ENCODE results near the gene ITGB2.

Gene ITGB2

DNA sequence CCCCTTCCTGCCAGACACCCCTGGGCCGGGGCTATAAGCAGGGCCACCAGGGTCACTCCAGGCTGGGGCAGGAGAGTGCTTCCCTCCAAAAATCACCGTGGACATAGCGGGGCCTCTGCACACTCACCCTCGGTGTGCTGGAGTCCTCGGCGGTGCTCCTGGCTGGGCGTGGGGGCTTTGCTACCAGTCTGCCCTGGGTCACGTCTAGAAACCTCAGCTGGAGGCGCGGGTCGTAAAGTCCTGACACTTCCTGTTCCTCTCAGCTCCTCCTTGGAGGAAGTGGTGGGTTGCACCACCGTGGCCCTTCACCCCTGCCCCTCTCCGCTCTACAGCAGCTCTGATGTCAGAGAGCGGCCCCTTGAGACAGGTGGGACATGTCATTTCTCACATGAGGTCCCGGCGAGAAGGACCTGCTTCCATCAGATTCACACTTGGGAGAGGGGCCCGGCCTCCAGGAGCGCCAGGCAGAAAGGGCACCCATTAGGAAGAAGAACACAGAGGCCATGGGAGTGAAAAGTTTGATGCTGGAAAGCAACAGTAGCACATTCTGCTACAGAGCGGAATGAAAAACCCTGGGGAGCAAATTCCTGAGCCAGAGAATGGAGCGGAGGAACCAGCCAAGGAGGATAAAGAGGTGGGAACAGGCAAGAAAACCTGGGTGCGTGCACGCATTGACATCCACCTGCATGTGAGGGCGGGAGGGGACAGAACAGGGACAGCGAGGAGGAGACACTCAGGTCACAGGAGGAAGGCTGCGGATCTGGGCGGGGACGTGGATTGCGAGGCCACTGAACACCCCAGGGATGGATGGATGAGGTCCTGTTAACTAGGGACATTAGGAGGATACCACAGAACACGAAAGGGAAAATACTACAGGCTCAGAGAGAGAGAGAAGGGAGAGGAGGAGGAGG lies at the start of gene ITGB2:
ITGB2 (minus strand) TSS at position 206 of the 911 bp plus-strand sequence. CDS start 10,117 bp downstream, outside the sequence.
- DNase-seq (ENCODE audit: extremely low read depth in 1 of 2, low read depth in 1 of 2) = no peak

DNA sequence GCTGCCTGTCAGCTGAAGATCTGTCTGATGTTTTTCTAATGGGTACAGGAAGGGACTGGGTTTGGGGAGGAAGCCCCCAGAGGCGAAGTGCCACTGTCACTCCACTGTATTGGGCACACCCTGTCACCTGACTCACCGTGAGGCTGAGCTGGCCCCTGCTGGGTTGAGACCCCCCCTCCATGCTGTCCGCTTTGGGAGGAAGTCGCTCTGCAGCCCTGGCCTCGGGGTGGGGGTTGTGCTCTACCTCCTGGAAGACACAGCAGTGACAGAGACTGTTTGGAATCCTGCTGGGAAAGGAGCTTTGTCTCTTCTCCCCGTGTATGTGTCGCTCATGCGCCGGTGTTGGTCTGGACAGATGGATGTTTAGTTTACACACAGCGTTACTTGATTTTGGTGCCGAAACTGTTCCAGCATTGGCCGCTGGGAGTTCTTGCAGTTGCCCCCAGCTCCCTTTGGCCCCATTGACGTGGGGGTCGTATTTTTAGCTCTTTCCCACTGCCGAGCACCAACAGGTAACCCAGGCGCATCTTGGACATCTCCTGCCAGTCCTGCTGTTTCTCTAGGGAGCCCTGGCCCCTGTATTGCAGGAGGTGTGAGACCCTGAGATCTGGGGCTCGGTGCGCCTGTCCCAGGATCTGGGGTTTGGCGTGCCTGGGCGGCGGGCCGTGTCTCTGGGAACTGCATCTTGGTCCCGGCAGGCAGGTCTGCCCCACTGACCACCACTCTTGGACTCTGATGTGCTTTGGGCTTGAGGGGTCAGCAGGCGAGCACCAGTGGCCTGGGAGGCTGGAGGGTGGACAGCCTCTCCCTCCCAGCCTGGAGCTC lies 49.4 kb upstream of the ITGB2 start:
- DNase-seq (ENCODE audit: extremely low read depth in 1 of 2, low read depth in 1 of 2) = no peak

DNA sequence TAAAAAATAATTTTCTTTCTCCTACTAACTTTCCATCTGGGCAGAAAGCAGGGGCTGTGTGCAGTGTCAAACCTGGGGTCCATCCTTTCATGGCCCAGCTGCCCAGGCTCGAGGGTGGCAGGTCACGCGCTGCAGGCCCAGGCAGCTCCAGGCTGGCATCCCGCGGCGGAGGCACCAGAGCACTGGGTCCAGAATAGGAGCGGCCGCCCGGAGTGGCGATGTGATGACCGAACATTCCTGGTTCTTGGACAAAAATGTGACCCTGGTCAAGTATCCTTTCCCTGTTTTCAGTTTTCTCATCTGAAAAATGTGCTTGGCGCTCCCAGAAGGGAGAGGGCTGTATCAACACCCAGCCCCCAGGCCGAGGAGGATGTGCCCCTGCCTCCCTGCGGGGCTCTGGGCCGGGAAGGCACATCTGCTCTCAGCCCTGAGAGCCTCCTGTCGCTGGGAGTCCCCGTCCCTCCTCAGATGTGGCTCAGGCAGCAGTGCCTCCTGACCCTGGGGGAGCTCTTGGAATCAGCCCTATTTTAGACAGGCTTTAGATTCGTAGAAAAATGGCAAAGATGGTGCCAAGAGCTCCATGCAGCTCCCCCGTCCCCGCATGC lies 48.5 kb upstream of the ITGB2 start:
- no peak for DNase-seq (ENCODE audit: extremely low read depth in 1 of 2, low read depth in 1 of 2)

DNA sequence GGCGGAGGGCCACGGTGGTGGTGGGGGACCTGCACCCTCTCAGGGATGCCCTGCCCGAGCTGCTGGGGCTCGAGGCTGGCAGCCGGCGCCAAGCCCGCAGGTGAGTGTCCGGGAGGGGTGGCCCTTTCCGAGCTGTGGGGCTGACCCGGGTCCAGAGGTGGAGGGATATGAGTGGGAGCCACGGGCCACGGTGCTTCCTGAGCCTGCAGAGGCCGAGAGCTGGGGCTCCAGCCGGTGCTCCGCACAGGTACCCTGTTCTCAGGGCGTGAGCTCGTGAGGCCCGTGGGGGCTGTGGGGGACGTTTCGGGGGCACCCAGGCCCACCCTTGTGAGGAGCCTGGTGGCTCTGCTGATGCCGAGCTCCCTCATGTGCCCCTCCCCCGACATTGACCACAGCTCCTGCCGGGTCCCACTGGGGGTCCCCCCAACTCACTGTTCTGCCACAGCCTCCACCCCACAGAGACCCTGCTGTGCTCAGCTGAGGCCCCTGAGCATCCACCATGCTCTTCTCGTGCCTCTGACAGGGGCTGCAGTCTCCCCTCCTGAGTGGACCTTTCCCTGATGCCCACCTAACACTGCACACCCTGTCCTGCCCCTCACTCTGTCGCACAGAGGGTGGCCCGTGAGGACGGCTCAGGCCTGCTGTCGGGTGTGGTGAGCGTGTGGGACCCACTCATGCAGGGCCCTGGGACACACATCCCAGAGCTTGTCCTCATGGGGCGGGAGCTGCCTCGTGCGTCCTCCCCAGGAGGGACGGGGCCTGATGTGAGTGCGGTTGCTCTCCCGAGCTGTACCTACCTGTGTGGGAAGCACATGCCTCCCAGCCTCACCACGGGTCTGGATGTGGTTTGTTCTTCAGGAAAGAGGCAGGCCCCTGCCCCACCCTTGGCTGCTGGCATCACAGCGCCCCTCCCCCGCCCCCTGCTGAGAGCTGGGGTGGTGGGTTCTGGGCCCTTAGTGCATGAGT lies 46.7 kb upstream of the ITGB2 start:
- no peak for DNase-seq (ENCODE audit: extremely low read depth in 1 of 2, low read depth in 1 of 2)

DNA sequence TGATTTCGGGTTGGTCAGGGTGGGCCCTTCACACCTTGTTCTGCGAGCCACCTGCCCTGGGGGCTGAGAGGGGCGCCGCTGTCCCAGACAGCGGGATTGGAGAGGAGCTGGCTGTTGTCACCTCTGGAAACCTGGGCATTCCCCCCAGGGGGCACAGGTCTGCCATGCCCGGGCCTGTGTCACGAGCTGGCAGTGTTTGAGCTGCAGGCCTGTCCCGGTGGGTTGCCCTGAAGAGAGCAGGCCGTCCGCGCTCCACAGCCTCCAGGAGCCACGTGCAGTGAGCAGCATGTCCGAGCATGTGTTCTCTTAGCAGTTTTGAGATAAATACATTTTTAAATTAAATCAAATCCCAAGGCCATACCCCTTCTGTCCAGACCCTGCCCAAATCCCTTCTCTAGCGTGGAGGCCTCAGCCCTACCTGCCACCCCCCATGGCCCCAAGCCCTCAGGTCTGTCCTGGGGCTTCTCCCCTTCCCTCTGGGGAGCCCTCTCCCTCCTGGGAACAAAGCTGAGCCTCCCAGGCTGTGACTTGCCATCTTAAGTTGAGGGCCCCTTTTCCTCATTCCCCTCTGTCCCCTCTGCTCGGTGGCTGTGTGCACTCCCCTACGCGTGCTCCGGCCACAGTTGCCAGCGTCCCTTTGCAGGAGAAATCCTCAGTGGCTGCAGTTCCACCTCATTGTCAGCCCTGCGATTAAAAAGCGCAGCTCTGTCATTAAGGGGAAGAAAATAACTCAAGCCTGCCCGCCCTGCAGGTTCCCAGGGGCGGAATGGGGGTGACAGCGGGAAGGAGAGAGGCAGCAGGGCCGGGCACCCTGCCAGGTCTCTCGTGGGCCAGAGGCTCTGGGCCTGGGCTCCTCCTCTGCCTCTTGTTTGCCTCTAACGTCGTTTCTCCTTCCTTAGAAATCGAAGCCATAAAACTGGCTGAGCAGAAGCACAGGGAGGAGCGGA lies 45.7 kb upstream of the ITGB2 start:
- DNase-seq (ENCODE audit: extremely low read depth in 1 of 2, low read depth in 1 of 2) = no peak

DNA sequence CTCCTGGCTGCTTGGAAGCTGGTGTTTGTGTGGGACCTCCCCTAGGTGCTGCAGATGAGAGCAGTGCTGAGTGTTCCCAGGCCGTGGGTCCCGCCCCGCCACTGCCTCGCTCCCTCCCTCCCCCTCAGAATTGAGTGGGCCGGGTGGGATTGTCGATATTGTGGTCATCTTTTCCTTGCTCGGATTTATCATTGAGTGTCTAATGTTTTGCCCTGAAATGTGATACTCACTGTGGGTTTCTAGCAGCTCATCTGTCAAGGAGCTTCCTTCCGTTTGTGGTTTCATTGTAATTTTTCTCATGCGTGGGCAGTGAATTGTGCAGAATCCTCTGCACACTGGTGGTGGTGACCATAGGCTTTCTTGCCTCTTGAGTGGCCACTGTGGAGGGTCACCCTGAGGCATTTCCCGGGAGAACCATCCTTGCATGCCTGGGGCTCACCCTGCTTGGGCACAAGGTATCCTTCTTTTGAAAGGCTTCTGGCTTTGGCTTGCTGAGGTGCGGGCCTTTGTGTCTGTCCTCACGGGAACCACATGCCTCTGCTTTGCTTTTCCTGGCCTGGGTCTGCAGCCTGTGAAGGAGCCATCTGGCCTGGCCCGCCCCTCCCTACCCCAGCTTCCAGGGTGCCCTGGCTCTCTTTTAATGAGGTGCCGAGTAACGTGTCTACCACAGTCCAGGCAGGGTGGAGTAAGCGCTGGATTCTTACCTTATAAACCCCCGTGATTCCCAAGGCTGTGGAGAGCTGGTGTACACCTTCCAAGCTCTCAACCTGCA lies 44.7 kb upstream of the ITGB2 start:
- DNase-seq (ENCODE audit: extremely low read depth in 1 of 2, low read depth in 1 of 2) = no peak

DNA sequence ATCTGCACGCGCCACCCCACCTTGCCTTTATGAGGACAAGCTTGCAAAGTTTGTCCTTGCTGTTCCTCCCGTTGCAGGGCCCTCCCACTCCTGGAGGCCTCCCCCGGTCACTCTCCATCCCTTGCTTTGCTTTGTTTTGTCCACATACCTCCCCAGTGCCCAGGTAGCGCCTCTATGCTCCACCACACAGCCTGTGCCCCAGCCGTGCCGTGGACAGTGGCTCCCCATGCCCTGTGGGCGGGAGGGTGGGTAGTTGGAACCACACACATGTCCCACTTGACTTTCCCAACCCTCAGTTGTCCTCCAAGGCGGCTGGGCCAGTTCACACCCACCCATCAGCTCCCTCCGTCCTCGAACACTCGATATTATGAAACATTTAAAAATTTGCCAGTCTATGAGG lies 43.7 kb upstream of the ITGB2 start:
- DNase-seq (ENCODE audit: extremely low read depth in 1 of 2, low read depth in 1 of 2) = no peak

DNA sequence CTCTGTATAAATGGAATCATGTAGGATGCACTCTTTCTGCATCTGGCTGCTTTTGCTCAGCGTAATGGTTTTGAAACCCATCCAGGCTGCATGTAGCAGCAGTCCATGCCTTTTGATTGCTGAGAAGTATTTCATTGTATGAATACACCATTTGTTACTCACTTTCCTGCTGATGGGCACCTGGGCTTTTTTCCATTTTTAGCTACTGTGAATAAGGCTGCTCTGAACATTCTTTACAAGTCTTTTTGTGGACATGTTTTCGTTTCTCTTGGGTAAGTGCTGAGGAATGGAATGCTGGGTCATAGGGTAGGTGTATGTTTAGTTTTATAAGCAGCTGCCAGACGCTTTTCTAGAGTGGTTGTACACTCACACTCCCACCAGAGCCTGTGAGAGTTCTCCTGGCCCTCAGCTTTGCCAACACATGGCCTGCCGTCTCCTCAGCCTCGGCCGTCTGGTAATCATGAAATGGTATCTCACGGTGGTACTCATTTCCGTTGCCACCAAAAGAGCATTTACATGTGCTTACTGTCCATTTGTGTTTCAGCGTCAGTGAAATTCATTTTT lies 41.8 kb upstream of the ITGB2 start:
- no peak for DNase-seq (ENCODE audit: extremely low read depth in 1 of 2, low read depth in 1 of 2)

DNA sequence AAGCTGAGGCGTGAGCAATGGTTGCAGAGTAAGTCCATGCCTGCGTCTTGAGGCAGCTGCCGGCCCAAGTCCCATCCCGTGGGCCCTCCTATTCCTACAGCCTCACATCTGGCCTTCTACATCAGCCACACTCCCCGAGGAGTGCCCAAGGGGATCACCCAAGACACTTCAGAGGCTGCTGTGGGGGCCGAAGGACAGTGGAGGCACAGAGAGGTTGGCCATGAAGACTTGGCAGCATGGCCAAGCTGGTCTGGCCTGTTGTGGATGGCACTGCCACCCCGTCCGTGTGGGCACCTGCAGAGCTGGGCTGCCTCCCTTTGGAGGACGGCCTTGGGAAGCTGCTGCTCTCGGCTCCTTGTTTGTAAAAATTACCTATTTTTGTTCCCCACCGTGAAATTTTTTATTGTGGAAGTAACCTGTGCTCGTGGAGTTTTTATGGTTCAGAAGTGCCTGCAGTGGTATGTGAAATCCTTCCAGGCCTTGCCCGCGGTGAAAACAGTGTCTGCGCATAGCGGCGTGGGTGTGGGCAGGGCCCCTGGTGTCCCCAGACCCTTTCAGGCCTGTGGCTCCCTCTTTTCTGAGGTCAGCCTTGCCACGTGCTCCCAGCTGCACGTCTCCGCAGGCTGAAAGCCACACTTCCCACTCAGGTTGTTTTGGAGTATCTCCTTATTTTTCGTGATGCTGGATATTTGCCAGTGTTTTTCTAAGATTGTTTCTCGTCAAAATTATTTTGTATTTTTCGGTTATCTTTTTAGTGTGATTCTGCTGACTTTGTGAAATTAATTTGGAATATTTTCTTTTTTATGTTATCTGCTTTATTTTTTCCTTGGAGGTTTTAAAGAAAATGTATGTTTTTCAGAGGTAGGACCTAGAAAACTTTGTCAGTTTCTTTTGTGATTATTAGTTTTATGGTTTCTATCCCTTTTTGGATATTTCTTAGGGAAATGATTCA lies 39.7 kb upstream of the ITGB2 start:
- no peak for DNase-seq (ENCODE audit: extremely low read depth in 1 of 2, low read depth in 1 of 2)

DNA sequence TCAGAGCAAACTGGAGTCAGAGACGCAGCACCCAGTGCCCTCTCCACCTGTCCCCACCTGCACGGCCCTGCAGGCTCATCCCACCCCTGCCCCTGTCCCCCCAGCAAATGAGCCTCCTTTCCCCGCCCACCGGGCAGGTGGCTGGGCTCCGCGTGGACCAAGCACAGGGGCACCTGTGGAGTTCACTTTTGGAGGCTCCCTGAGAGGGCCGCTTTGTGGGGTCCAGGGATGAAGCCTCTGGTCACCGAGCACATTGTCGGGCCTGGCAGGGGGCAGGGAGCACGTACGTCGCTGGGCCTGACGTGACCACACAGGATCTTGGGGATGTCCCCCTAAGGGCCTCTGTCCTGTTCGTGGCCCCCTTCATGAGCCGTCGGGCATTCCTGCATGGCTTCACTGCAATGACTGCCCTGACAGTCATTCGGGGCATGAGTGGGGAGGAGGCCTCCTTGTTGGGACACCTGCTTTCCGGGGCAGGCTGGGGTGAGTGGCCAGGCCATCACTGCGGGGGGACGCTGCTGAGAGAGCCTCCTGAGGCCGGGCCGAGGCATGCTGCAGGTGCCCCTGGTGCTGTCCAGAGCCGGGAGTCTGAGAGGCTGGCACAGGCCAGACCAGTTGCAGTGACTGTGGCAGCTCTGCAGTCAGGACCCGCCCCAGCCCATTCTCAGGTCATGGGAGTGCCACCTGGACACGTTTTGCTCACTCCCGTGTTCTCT lies 38.8 kb upstream of the ITGB2 start:
- DNase-seq (ENCODE audit: extremely low read depth in 1 of 2, low read depth in 1 of 2) = no peak

DNA sequence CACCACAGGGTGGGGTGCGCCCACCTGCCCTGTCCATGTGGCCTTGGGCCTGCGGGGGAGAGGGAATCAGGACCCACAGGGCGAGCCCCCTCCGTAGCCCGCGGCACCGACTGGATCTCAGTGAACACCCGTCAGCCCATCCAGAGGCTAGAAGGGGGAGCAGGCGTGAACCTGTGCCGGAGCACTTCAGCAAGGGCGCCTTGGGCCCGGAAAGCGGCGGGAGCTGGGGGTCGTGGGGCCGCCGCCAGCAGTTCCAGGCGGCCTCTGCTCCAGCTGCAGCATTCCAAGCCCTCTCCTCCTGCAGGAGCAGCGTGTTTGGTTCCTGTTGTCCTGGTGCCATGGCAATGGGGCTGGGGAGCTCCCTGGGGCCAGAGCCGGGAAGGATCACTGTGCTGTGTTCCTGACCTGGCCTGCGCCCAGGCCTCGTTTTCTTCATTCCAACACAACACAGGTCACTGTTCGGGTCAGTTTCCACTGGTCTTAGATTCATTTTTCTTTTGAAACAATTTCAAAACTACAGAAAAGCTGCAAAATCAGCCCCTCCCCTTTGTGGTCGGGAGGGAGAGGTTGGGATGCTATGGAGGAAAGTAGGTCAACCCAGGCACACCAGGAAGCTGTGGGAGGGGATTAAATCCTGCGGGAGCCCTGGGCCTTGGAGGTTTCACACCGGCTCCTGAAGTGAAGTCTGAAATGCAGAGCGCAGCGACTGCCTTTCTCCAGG lies 37.9 kb upstream of the ITGB2 start:
- DNase-seq (ENCODE audit: extremely low read depth in 1 of 2, low read depth in 1 of 2) = no peak

DNA sequence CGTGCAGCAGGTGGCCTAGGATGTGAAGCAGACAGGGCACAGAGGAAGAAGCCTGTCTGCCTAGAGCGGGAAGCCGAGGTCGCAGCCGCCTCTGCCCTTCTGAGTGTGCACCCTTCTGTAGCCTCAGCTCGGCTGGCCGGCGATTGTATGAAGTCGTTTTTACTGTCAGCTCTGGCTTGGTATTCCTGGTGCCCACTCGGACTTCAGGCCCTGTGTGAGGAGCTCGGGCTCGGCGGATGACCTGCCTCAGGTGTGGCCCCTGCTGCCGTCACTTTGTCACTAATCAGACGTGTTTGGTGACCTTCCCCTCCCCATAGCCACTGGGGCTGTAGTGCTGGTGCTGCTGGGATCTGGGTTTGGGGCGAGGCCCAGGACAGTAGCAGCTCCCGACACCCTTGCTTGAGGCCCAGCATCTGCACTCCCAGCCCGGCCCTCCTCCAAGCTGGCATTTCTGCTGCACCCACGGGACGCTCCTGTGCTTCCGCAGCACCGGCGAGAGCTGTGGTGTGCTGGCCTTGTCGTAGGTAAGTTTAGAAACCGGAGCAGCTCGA lies 37.3 kb upstream of the ITGB2 start:
- no peak for DNase-seq (ENCODE audit: extremely low read depth in 1 of 2, low read depth in 1 of 2)

DNA sequence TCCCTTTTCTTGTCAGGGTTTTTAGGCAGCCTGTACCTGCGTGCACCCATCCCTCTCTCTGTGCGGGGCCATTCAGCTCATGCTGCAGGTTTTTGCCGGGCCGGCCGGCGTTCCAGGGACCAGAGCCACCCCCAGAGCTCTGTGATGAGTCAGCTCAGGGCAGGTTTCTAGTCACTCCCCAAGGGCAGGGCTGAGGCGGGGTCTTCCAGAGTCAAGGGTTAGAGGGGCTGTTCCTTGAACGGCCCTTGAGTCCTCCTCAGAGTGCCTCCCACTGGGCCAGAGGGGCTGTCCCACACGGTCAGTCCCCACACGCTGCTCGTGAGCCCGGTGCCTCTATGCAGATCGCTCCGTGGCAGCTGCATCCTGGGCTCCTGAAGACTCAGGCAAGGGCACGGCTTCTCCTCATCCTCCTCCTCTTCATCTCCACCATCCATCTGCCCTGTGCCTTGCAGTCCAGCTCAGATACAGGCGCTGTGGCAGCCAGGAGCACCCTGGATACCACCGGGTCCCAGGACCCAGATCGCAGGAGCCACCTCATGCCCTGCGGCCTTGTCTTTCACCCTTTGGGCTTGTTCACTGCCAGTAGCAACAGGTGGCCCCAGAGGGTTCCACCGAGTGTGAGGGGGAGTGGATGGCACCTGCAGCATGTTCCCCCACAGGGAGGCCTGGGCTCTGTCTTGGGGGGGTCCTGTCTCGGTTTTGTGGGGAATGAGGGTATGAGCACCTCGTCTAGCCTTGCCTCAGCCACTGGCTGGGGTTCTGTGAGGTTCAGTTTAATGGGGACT lies 36.5 kb upstream of the ITGB2 start:
- no peak for DNase-seq (ENCODE audit: extremely low read depth in 1 of 2, low read depth in 1 of 2)

DNA sequence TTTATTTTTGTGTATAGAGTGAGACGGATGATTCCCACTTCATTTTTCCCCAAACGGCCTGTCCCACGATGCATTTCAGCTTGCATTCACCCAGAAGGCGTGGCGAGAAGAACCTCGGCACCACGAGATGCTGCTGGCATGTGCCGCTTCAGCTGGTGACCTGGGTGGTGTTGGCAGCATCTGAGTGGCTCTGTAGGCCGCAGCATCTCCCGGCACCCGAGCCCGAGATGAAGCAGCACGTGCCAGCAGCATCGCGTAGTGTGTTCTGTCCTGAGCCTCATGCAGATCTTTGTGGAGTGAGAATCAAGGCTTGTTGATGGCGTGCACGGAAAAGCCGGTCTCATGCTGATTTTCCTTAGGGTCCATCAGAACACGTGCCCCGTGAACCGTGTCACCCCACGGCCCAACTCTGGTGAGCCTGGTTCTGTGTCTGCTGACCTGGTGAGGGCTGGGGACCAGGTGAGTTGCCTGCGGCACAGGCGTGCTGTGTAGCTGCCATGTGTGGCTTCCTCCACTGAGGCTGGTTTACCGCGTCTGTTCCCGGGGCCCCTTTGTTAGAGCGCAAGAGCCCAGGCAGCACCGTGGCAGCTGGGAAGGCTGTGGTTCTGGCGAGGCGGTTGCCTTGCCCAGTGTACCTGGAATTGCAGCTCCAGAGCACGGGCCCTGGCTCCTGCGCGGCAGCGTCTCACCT lies 35.8 kb upstream of the ITGB2 start:
- DNase-seq (ENCODE audit: extremely low read depth in 1 of 2, low read depth in 1 of 2) = no peak

All from activated CD8-positive, alpha-beta memory T cell treated with anti-CD3 and anti-CD28 coated beads for 1 hour (primary cell).